H1 (cell line): ENCODE results near the gene MROH2A. TPM values are rescaled to one million over a fixed set of nuclear protein-coding genes. Genes with fewer than 3 reads are reported as not detected.

Source experiments
- CTCF ChIA-PET: fragments of 300-600 bp; sonication (Branson Sonifier 250); formaldehyde crosslinking; loops from one replicate; lab custom pipeline; 2021; ENCODE audit not compliant: partially characterized antibody; lab: Charles Lee
- POLR2A ChIA-PET: fragments of 300-600 bp; sonication (Branson Sonifier 250); formaldehyde crosslinking; loops from one replicate; lab custom pipeline; 2021; ENCODE audit warnings: inconsistent platforms; ENCODE audit not compliant: partially characterized antibody; lab: Charles Lee
- DNase-seq, 2 experiments: peaks; one replicate each; pipeline versions ENCODE4 v3.0.0 to v3.0.0-alpha.2; 2010 to 2022; ENCODE audit warnings: low spot score in 2 of 2, low read depth in 1 of 2, mixed read lengths in 1 of 2
- FAIRE-seq: peaks from 2 replicates; lab custom pipeline; 2011; peaks lifted over from hg19 to GRCh38; lab: Jason Lieb, UNC
- H2AFZ ChIP-seq: 2 replicates; pipeline ENCODE4 v1.8.1; 2012; ENCODE audit warnings: low read length, inconsistent platforms
- H2AK5ac ChIP-seq: 2 replicates; pipeline ENCODE4 v1.6.1; 2013; ENCODE audit warnings: low read depth, low read length
- H2BK120ac ChIP-seq: replicated peaks from 2 replicates; pipeline ENCODE3; 2013; ENCODE audit warnings: low read depth, low read length, inconsistent platforms
- H2BK12ac ChIP-seq: 2 replicates; pipeline ENCODE4 v1.6.1; 2013; ENCODE audit warnings: low read depth, low read length
- H2BK15ac ChIP-seq: 2 replicates; pipeline ENCODE4 v1.6.1; 2013; ENCODE audit warnings: low read length
- H2BK20ac ChIP-seq: 2 replicates; pipeline ENCODE4 v1.6.1; 2013; ENCODE audit warnings: low read length
- H2BK5ac ChIP-seq: 2 replicates; pipeline ENCODE4 v1.6.1; 2013; ENCODE audit warnings: low read depth, low read length
- H3K14ac ChIP-seq: 2 replicates; pipeline ENCODE4 v1.6.1; 2013; ENCODE audit warnings: inconsistent platforms; ENCODE audit not compliant: insufficient read length
- H3K18ac ChIP-seq: 2 replicates; pipeline ENCODE4 v1.6.1; 2013; ENCODE audit warnings: low read length; ENCODE audit errors: extremely low read depth
- H3K23ac ChIP-seq: 2 replicates; pipeline ENCODE4 v1.6.1; 2013; ENCODE audit warnings: inconsistent platforms; ENCODE audit not compliant: insufficient read length
- H3K23me2 ChIP-seq: 2 replicates; pipeline ENCODE4 v1.6.1; 2013; ENCODE audit warnings: low read depth, low read length
- H3K27ac ChIP-seq: 2 replicates; pipeline ENCODE4 v1.6.1; 2011; ENCODE audit warnings: low read depth, low read length, inconsistent platforms
- H3K27me3 ChIP-seq, 4 experiments: replicated peaks in 1 of 4; 1 replicate in 1 of 4; 2 replicates in 3 of 4; pipeline versions ENCODE4 v1.6.1 to v1.8.1; 2011 to 2013; ENCODE audit warnings: low read length in 3 of 4, mild to moderate bottlenecking in 3 of 4, inconsistent platforms in 2 of 4, mixed read lengths in 2 of 4, moderate library complexity in 1 of 4; ENCODE audit not compliant: control insufficient read depth in 3 of 4, insufficient read depth in 3 of 4; ENCODE audit errors: extremely low read depth in 1 of 4
- H3K36me3 ChIP-seq, 4 experiments: 2 replicates each; pipeline versions ENCODE4 v1.6.1 to v1.8.1; 2011 to 2013; ENCODE audit warnings: mild to moderate bottlenecking in 4 of 4, low read length in 3 of 4, moderate library complexity in 2 of 4, control low read depth in 1 of 4, inconsistent platforms in 1 of 4; ENCODE audit not compliant: insufficient read depth in 4 of 4, control insufficient read depth in 2 of 4
- H3K4ac ChIP-seq: replicated peaks from 2 replicates; pipeline ENCODE3; 2013; ENCODE audit warnings: low read length, low read depth, mixed read lengths, inconsistent platforms; ENCODE audit not compliant: insufficient read length
- H3K4me1 ChIP-seq, 4 experiments: replicated peaks in 1 of 4; 1 replicate in 1 of 4; 2 replicates in 3 of 4; pipeline versions ENCODE4 v1.6.1 to v1.8.1; 2011 to 2013; ENCODE audit warnings: low read length in 3 of 4, inconsistent platforms in 2 of 4, mixed read lengths in 1 of 4; ENCODE audit not compliant: insufficient read depth in 4 of 4, control insufficient read depth in 3 of 4
- H3K4me2 ChIP-seq, 2 experiments: 2 replicates each; pipeline versions ENCODE4 v1.6.1 to v1.8.1; 2011 to 2013; ENCODE audit warnings: low read depth in 2 of 2, low read length in 2 of 2, control low read depth in 1 of 2, inconsistent platforms in 1 of 2, mild to moderate bottlenecking in 1 of 2; ENCODE audit not compliant: insufficient read depth in 1 of 2
- H3K4me3 ChIP-seq, 4 experiments: fragments of 200-600, 300-600 bp in 1 of 4; sonication (generic), shearing (Covaris generic), sonication (Bioruptor Twin) in 1 of 4; 2 replicates each; pipeline versions ENCODE4 v1.5.1 to v1.8.1; 2011 to 2016; ENCODE audit warnings: low read length in 4 of 4, low read depth in 3 of 4, control low read depth in 2 of 4, inconsistent platforms in 2 of 4, mild to moderate bottlenecking in 2 of 4, mixed read lengths in 1 of 4, moderate library complexity in 1 of 4; ENCODE audit not compliant: insufficient read depth in 2 of 4; ENCODE audit errors: extremely low read depth in 1 of 4
- H3K56ac ChIP-seq: replicated peaks from 2 replicates; pipeline ENCODE3; 2013; ENCODE audit warnings: low read depth, mild to moderate bottlenecking, mixed read lengths, low read length, inconsistent platforms; ENCODE audit not compliant: insufficient read length
- H3K79me1 ChIP-seq: 2 replicates; pipeline ENCODE4 v1.6.1; 2013; ENCODE audit warnings: low read depth, low read length, control low read depth
- H3K79me2 ChIP-seq, 2 experiments: 2 replicates each; pipeline versions ENCODE4 v1.6.1 to v1.8.1; 2012 to 2013; ENCODE audit warnings: low read length in 2 of 2, mild to moderate bottlenecking in 2 of 2, inconsistent platforms in 1 of 2; ENCODE audit not compliant: insufficient read depth in 2 of 2, control insufficient read depth in 1 of 2
- H3K9ac ChIP-seq, 4 experiments: replicated peaks in 1 of 4; 1 replicate in 1 of 4; 2 replicates in 3 of 4; pipeline versions ENCODE4 v1.6.1 to v1.8.1; 2011 to 2013; ENCODE audit warnings: low read depth in 3 of 4, low read length in 3 of 4, control low read depth in 2 of 4, mild to moderate bottlenecking in 2 of 4, moderate library complexity in 2 of 4, inconsistent platforms in 1 of 4; ENCODE audit errors: extremely low read depth in 1 of 4
- H3K9me3 ChIP-seq, 2 experiments: 2 replicates each; pipeline versions ENCODE4 v1.6.1 to v1.8.1; 2012 to 2013; ENCODE audit warnings: mild to moderate bottlenecking in 2 of 2, moderate library complexity in 2 of 2, control low read depth in 1 of 2, inconsistent platforms in 1 of 2, low read depth in 1 of 2, low read length in 1 of 2, mixed read lengths in 1 of 2; ENCODE audit not compliant: insufficient read depth in 2 of 2
- H4K20me1 ChIP-seq, 2 experiments: replicated peaks in 1 of 2; 2 replicates each; pipeline versions ENCODE3 to v1.8.1; 2011 to 2013; ENCODE audit warnings: inconsistent platforms in 2 of 2, low read length in 2 of 2, mild to moderate bottlenecking in 1 of 2; ENCODE audit not compliant: insufficient read depth in 2 of 2, control insufficient read depth in 1 of 2
- H4K5ac ChIP-seq: 2 replicates; pipeline ENCODE4 v1.6.1; 2013; ENCODE audit warnings: low read length, low read depth, mixed read lengths, inconsistent platforms; ENCODE audit not compliant: insufficient read length
- H4K8ac ChIP-seq: 2 replicates; pipeline ENCODE4 v1.8.0; 2013; ENCODE audit warnings: mild to moderate bottlenecking, moderate library complexity, low read length, inconsistent platforms; ENCODE audit not compliant: insufficient read depth; ENCODE audit errors: extremely low read depth
- H4K91ac ChIP-seq: replicated peaks from 2 replicates; pipeline ENCODE3; 2013; ENCODE audit warnings: low read length, mixed read lengths, inconsistent platforms; ENCODE audit not compliant: insufficient read length
- BCL11A ChIP-seq, 2 experiments: IDR thresholded peaks; one replicate each; pipeline ENCODE4 v1.6.1; 2011; ENCODE audit warnings: low read depth in 2 of 2, low read length in 2 of 2, mild to moderate bottlenecking in 2 of 2
- BRCA1 ChIP-seq: IDR thresholded peaks from 2 replicates; pipeline ENCODE4 v1.6.1; 2012; ENCODE audit warnings: low read depth, low read length, improper control_type of control experiment
- CBX5 ChIP-seq: fragments of 300-800, 300-1000 bp; sonication (generic); IDR thresholded peaks from 2 replicates; pipeline ENCODE4 v1.7.1; 2016; ENCODE audit warnings: antibody characterized with exemption, low read length, low read depth
- CTBP2 ChIP-seq: IDR thresholded peaks from 2 replicates; pipeline ENCODE4 v1.7.0; 2011; ENCODE audit warnings: borderline replicate concordance, mild to moderate bottlenecking, moderate library complexity, mixed read lengths, low read length; ENCODE audit not compliant: insufficient read depth, insufficient read length
- EGR1 ChIP-seq: IDR thresholded peaks from 2 replicates; pipeline ENCODE4 v1.6.1; 2011; ENCODE audit warnings: low read depth, low read length, borderline replicate concordance
- EZH2 ChIP-seq: fragments of 200-600 bp; sonication (generic); IDR thresholded peaks from 2 replicates; pipeline ENCODE4 v1.7.1; 2012; ENCODE audit warnings: low read depth, mild to moderate bottlenecking, moderate library complexity, low read length, inconsistent platforms; ENCODE audit not compliant: severe bottlenecking
- JUND ChIP-seq: IDR thresholded peaks from 2 replicates; pipeline ENCODE4 v1.6.1; 2011; ENCODE audit warnings: mild to moderate bottlenecking, improper control_type of control experiment, low read length
- MAFK ChIP-seq: IDR thresholded peaks from 2 replicates; pipeline ENCODE4 v1.6.1; 2012; ENCODE audit warnings: low read depth, mild to moderate bottlenecking, improper control_type of control experiment, low read length
- POLR2A ChIP-seq, 2 experiments: IDR thresholded peaks; 1 replicate in 1 of 2; 2 replicates in 1 of 2; pipeline ENCODE4 v1.6.1; 2011; ENCODE audit warnings: low read depth in 2 of 2, low read length in 2 of 2, mild to moderate bottlenecking in 2 of 2; ENCODE audit errors: control extremely low read depth in 1 of 2
- RFX5 ChIP-seq: IDR thresholded peaks from 2 replicates; pipeline ENCODE4 v1.6.1; 2011; ENCODE audit warnings: low read depth, low read length, improper control_type of control experiment, borderline replicate concordance
- SP2 ChIP-seq: IDR thresholded peaks from 2 replicates; pipeline ENCODE4 v1.6.1; 2012; ENCODE audit warnings: mild to moderate bottlenecking, low read length, inconsistent platforms
- TEAD4 ChIP-seq: IDR thresholded peaks from 2 replicates; pipeline ENCODE4 v1.6.1; 2012; ENCODE audit warnings: low read depth, low read length, inconsistent platforms, mixed read lengths
- YY1 ChIP-seq: IDR thresholded peaks from 2 replicates; pipeline ENCODE4 v1.6.1; 2011; ENCODE audit warnings: low read depth, mild to moderate bottlenecking, low read length
- polyA plus RNA-seq, 7 experiments: library from polyadenylated mRNA; depleted of rRNA in 3 of 7; stranded (reverse) in 5 of 7; unstranded in 2 of 7; fragments of >200 nt in 5 of 7; fragments of 200-250 nt in 2 of 7; gene quantifications; 1 replicate in 5 of 7; 2 replicates in 1 of 7; 4 replicates in 1 of 7; pipeline versions ENCODE4 v1.2.1 to v1.2.3, GENCODE V29; 2011 to 2013; ENCODE audit warnings: missing spikeins in 2 of 7, mixed read lengths in 2 of 7
- total RNA-seq: library from RNA; stranded (reverse); fragmentation: NEBNext Ultra II Directional; extraction: Animal tissue kit (Norgen Biotek cat#: 25700); gene quantifications from 2 replicates; pipeline ENCODE4 v1.2.1, GENCODE V29; 2021
- TF ChIP-seq, protein P1 (sequence below), 3 experiments: IDR thresholded peaks; 1 replicate in 2 of 3; 2 replicates in 1 of 3; pipeline versions ENCODE4 v1.5.1 to v1.6.1; 2011; ENCODE audit warnings: low read length in 3 of 3, mild to moderate bottlenecking in 3 of 3, inconsistent platforms in 2 of 3, low read depth in 1 of 3, moderate library complexity in 1 of 3; ENCODE audit not compliant: insufficient read depth in 1 of 3; ENCODE audit errors: control extremely low read depth in 1 of 3

MROH2A gene
- total and polyA plus RNA-seq, 2 of the 8 experiments (the other 6 are each of a cell fraction or from before 2014, with no cell fraction given), result not detected

DNA sequence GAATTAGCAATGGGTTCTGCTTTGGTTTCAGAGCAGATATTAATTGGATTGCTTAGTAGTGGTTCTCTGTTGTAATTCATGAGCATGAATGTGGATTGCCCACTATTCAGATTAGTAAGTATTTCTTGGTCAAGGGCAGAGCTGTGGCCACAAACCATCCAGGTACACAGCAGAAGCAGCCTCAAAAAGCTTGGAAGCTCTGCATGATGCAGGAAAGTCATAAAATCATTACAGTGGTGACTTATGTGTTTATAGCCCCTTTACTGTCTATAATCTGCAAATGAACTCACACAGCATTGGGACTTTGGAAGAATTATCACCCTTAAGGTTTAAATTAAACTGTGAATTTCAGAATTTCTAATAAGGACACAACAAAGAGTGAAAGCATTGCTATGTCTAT is 20.0 kb upstream of the MROH2A start:
- POLR2A ChIA-PET, result no interaction called here
- TF ChIP-seq JUND (no peak), BCL11A (IDR thresholded peaks at IDR 0.05; ENCODE audit: low read depth in 2 of 2, low read length in 2 of 2) (no peak), CTBP2 (no peak), EGR1 (no peak), TEAD4 (no peak), SP2 (no peak), BRCA1 (no peak), RFX5 (no peak), CBX5 (no peak), YY1 (no peak), POLR2A (IDR thresholded peaks at IDR 0.05; ENCODE audit: control extremely low read depth in 1 of 2, low read depth in 2 of 2, low read length in 2 of 2) (no peak), MAFK (no peak), EZH2 (no peak)
- TF ChIP-seq, protein P1, sequence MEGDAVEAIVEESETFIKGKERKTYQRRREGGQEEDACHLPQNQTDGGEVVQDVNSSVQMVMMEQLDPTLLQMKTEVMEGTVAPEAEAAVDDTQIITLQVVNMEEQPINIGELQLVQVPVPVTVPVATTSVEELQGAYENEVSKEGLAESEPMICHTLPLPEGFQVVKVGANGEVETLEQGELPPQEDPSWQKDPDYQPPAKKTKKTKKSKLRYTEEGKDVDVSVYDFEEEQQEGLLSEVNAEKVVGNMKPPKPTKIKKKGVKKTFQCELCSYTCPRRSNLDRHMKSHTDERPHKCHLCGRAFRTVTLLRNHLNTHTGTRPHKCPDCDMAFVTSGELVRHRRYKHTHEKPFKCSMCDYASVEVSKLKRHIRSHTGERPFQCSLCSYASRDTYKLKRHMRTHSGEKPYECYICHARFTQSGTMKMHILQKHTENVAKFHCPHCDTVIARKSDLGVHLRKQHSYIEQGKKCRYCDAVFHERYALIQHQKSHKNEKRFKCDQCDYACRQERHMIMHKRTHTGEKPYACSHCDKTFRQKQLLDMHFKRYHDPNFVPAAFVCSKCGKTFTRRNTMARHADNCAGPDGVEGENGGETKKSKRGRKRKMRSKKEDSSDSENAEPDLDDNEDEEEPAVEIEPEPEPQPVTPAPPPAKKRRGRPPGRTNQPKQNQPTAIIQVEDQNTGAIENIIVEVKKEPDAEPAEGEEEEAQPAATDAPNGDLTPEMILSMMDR (IDR thresholded peaks at IDR 0.05; ENCODE audit: control extremely low read depth in 1 of 3, insufficient read depth in 1 of 3, low read depth in 1 of 3, low read length in 3 of 3), result no peak

More for the DNA sequence above, 20.0 kb upstream of the MROH2A start:
- DNase-seq (no peak), FAIRE-seq (no peak)
- Histone ChIP-seq H2BK12ac (no peak overlapping the region), H3K23me2 (no peaks in the 10 kb centered on the region), H3K4me1 (no peaks in the 10 kb centered on the region), H3K9ac (no peak overlapping the region), H3K9me3 (peaks cover 4 to 7% of the 10 kb centered on the region in 2 experiments; a peak in 2 of 4 replicates), H3K27ac (no peak overlapping the region), H4K20me1 (no peaks in the 10 kb centered on the region), H3K36me3 (no peaks in the 10 kb centered on the region), H4K91ac (no peak overlapping the region), H3K18ac (no peak overlapping the region), H2BK15ac (no peak overlapping the region), H3K79me2 (no peaks in the 10 kb centered on the region), H3K56ac (no peak overlapping the region), H3K4me3 (no peak overlapping the region), H3K79me1 (no peaks in the 10 kb centered on the region), H2BK120ac (no peak overlapping the region), H3K14ac (no peak overlapping the region), H4K8ac (no peak overlapping the region), H2BK20ac (no peak overlapping the region), H2AFZ (no peak overlapping the region), H3K4me2 (no peak overlapping the region), H3K23ac (no peak overlapping the region), H4K5ac (no peak overlapping the region), H2AK5ac (no peak overlapping the region), H3K27me3 (no peaks in the 10 kb centered on the region), H3K4ac (no peak overlapping the region), H2BK5ac (no peak overlapping the region)
- CTCF ChIA-PET, result interaction anchor here (1.2 kb wide), 1 partner anchor 281 kb away, joined by 3 read pairs; no protein-coding TSS in a partner anchor
